ENCODE results near the gene ALPL. TPM values are rescaled to one million over a fixed set of nuclear protein-coding genes. Genes with fewer than 3 reads are reported as not detected.

Gene ALPL
- polyA plus RNA-seq, 1 experiment, result 0.45 TPM

DNA sequence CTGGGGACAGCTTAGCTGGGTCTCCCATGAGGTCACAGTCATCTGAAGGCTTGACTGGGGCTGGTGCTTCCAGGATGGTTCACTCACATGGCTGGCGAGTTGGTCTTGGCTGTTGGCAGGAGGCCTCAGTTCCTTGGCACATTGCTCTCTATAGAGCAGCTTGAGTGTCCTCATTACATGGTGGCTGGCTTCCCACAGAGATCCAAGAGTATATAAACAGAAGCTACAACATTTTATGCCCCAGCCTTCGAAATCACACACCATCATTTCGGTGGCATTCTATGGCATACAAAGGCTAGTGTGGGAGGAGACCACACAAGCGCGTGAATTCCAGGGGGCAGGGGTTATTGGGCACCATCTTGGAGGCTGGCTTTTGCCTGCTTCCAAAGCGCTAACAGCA lies 63.0 kb downstream of the ALPL start:
- ChIA-PET POLR2A (no interaction called here), CTCF (interaction anchor here (1.6 to 7.6 kb wide), 4 partner anchors 24 to 202 kb away, joined by 3 to 69 read pairs (median 40); partner anchors contain the start of gene ALPL)
- no peak overlapping the region for H3K4me3 ChIP-seq (ENCODE audit: low read depth, low read length)
- no peak for DNase-seq (ENCODE audit: low read depth)
- TF ChIP-seq, protein P1, sequence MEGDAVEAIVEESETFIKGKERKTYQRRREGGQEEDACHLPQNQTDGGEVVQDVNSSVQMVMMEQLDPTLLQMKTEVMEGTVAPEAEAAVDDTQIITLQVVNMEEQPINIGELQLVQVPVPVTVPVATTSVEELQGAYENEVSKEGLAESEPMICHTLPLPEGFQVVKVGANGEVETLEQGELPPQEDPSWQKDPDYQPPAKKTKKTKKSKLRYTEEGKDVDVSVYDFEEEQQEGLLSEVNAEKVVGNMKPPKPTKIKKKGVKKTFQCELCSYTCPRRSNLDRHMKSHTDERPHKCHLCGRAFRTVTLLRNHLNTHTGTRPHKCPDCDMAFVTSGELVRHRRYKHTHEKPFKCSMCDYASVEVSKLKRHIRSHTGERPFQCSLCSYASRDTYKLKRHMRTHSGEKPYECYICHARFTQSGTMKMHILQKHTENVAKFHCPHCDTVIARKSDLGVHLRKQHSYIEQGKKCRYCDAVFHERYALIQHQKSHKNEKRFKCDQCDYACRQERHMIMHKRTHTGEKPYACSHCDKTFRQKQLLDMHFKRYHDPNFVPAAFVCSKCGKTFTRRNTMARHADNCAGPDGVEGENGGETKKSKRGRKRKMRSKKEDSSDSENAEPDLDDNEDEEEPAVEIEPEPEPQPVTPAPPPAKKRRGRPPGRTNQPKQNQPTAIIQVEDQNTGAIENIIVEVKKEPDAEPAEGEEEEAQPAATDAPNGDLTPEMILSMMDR (IDR thresholded peaks at IDR 0.05; ENCODE audit: insufficient read depth, low read depth, low read length), result no peak
- peaks cover 5% of the 10 kb centered on the region; the same call in 1 of the 2 replicates for H3K27me3 ChIP-seq (ENCODE audit: control insufficient read depth, insufficient read depth, low read length)
- no peaks in the 10 kb centered on the region for H3K36me3 ChIP-seq (ENCODE audit: control insufficient read depth, insufficient read depth, low read length)

DNA sequence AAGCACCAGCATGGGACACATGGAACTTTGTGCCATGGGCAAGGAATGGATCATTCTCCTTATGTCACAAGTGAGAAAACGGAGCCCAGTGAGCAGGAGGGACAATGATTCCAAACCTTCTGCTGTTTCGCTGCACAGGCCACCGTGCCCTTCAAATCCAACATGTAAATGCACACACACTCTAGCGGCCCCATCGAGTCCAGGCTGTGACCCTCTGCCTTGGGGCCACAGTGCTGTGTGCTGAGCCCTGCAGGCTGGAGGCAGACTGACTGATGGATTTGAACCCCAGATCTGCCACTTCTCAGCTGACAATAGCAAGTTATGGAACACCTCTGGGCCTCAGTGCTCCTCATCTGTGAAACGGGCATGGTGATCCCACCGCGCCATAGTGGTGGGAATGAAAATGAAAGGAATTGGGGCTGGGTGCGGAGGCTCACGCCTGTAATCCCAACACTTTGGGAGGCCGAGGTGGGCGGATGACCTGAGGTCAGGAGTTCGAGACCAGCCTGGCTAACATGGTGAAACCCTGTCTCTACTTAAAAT lies 63.6 kb downstream of the ALPL start:
- POLR2A ChIA-PET, result no interaction called here
- TF ChIP-seq, protein P1 (IDR thresholded peaks at IDR 0.05; ENCODE audit: insufficient read depth, low read depth, low read length), result no peak
- CTCF ChIA-PET, result interaction anchor here (0.6 to 7.6 kb wide), 13 partner anchors 13 to 350 kb away, joined by 3 to 69 read pairs (median 3); partner anchors contain the start of gene ALPL
- no peak for DNase-seq (ENCODE audit: low read depth)
- no peak overlapping the region for H3K4me3 ChIP-seq (ENCODE audit: low read depth, low read length)
- H3K27me3 ChIP-seq (ENCODE audit: control insufficient read depth, insufficient read depth, low read length), result peaks cover 5% of the 10 kb centered on the region; the same call in 1 of the 2 replicates
- no peaks in the 10 kb centered on the region for H3K36me3 ChIP-seq (ENCODE audit: control insufficient read depth, insufficient read depth, low read length)

GRCh38 chr1:21573475-21573874 lies 64.3 kb downstream of the ALPL start:
- H3K27me3 ChIP-seq (ENCODE audit: control insufficient read depth, insufficient read depth, low read length), result peaks cover 5% of the 10 kb centered on the region; the same call in 1 of the 2 replicates
- ChIA-PET POLR2A (no interaction called here), CTCF (interaction anchor here (0.6 to 7.6 kb wide), 13 partner anchors 13 to 351 kb away, joined by 3 to 69 read pairs (median 3); partner anchors contain the start of gene ALPL)
- TF ChIP-seq, protein P1 (IDR thresholded peaks at IDR 0.05; ENCODE audit: insufficient read depth, low read depth, low read length), result no peak
- H3K4me3 ChIP-seq (ENCODE audit: low read depth, low read length), result no peak overlapping the region
- no peaks in the 10 kb centered on the region for H3K36me3 ChIP-seq (ENCODE audit: control insufficient read depth, insufficient read depth, low read length)
- no peak for DNase-seq (ENCODE audit: low read depth)

- Histone ChIP-seq H3K4me3 (ENCODE audit: low read depth, low read length) (no peak overlapping the region), H3K36me3 (ENCODE audit: control insufficient read depth, insufficient read depth, low read length) (no peaks in the 10 kb centered on the region), H3K27me3 (ENCODE audit: control insufficient read depth, insufficient read depth, low read length) (peaks cover 5% of the 10 kb centered on the region; the same call in 1 of the 2 replicates)
- ChIA-PET CTCF (interaction anchor here (0.9 to 7.6 kb wide), 10 partner anchors 14 to 342 kb away, joined by 3 to 69 read pairs (median 5); partner anchors contain the start of gene ALPL), POLR2A (no interaction called here)
- DNase-seq (ENCODE audit: low read depth), result no peak
- TF ChIP-seq, protein P1 (IDR thresholded peaks at IDR 0.05; ENCODE audit: insufficient read depth, low read depth, low read length), result peak; percentile 65
Observed at GRCh38 chr1:21573971-21574465, 64.8 kb downstream of the ALPL start.

DNA sequence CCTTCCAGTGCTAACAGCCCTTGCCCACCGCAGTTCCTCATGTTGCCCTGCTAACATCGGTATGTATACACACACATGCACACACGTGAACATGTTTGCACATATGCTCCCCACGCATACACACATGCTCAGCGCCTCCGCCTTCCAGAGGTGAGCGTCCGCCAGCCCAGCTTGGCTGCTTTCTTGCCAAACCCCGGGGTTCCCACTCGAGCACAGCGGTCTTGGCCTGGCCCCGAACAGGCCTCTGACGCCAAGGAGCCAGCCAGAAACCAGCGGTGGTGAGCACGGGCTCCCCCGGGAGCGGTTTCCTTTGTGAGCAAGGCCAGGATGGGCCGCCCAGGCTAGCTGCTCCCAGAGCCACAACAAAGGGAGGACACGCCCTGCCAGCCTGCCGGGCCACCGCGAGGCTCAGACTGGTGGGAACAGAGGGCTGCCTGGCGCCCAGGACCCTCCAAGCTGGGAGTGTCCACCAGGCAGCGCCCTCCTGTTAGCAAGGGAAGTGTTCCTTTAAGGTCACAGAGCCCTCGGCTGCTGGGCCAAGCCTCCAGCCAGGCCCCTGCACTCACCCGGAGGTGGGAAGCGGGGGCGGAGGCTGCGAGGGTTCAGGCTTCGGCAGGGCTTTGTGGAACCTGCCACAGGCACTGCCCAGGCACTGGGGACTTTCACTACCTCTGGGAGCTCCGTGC lies 65.4 kb downstream of the ALPL start:
- no peak for DNase-seq (ENCODE audit: low read depth)
- Histone ChIP-seq H3K4me3 (ENCODE audit: low read depth, low read length) (no peak overlapping the region), H3K27me3 (ENCODE audit: control insufficient read depth, insufficient read depth, low read length) (peaks cover 5% of the 10 kb centered on the region; the same call in 1 of the 2 replicates), H3K36me3 (ENCODE audit: control insufficient read depth, insufficient read depth, low read length) (no peaks in the 10 kb centered on the region)
- POLR2A ChIA-PET, result no interaction called here
- TF ChIP-seq, protein P1 (IDR thresholded peaks at IDR 0.05; ENCODE audit: insufficient read depth, low read depth, low read length), result no peak
- CTCF ChIA-PET, result interaction anchor here (1.0 to 7.6 kb wide), 8 partner anchors 27 to 342 kb away, joined by 3 to 69 read pairs (median 5); partner anchors contain the start of gene ALPL

Data from BJ (cell line).